ENCODE results near the gene BACE2.

The BACE2 gene

GRCh38 chr21:41283211-41283818 is 115.4 kb downstream of the BACE2 start:
- no peaks in the 10 kb centered on the region for H3K9me3 ChIP-seq
- no peaks in the 10 kb centered on the region for H3K4me1 ChIP-seq (ENCODE audit: control insufficient read depth in 1 of 2, insufficient read depth in 1 of 2, low read depth in 1 of 2, low read length in 1 of 2)
- TF ChIP-seq, protein P1, sequence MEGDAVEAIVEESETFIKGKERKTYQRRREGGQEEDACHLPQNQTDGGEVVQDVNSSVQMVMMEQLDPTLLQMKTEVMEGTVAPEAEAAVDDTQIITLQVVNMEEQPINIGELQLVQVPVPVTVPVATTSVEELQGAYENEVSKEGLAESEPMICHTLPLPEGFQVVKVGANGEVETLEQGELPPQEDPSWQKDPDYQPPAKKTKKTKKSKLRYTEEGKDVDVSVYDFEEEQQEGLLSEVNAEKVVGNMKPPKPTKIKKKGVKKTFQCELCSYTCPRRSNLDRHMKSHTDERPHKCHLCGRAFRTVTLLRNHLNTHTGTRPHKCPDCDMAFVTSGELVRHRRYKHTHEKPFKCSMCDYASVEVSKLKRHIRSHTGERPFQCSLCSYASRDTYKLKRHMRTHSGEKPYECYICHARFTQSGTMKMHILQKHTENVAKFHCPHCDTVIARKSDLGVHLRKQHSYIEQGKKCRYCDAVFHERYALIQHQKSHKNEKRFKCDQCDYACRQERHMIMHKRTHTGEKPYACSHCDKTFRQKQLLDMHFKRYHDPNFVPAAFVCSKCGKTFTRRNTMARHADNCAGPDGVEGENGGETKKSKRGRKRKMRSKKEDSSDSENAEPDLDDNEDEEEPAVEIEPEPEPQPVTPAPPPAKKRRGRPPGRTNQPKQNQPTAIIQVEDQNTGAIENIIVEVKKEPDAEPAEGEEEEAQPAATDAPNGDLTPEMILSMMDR (IDR thresholded peaks at IDR 0.05) = peak; percentile 86
- H3K36me3 ChIP-seq = no peaks in the 10 kb centered on the region
- H3K27me3 ChIP-seq = peaks cover 36% of the 10 kb centered on the region
- no peak overlapping the region for H3K4me3 ChIP-seq (ENCODE audit: low read depth in 1 of 2, low read length in 1 of 2)
- H3K27ac ChIP-seq = no peak overlapping the region

- peaks cover 63% of the 10 kb centered on the region for H3K27me3 ChIP-seq
- H3K4me1 ChIP-seq (ENCODE audit: control insufficient read depth in 1 of 2, insufficient read depth in 1 of 2, low read depth in 1 of 2, low read length in 1 of 2) = no peaks in the 10 kb centered on the region
Measured at GRCh38 chr21:41289431-41289830, 121.5 kb downstream of the BACE2 start.

GRCh38 chr21:41290106-41290799 is 122.3 kb downstream of the BACE2 start:
- Histone ChIP-seq H3K27ac (no peak overlapping the region), H3K27me3 (peaks cover 70% of the 10 kb centered on the region), H3K9me3 (no peaks in the 10 kb centered on the region), H3K4me1 (ENCODE audit: control insufficient read depth in 1 of 2, insufficient read depth in 1 of 2, low read depth in 1 of 2, low read length in 1 of 2) (no peaks in the 10 kb centered on the region), H3K4me3 (ENCODE audit: low read depth in 1 of 2, low read length in 1 of 2) (no peak overlapping the region), H3K36me3 (no peaks in the 10 kb centered on the region)
- TF ChIP-seq, protein P1 (IDR thresholded peaks at IDR 0.05) = no peak

More at GRCh38 chr21:41289431-41289830, 121.5 kb downstream of the BACE2 start:
- no peaks in the 10 kb centered on the region for H3K36me3 ChIP-seq
- no peaks in the 10 kb centered on the region for H3K9me3 ChIP-seq
- H3K27ac ChIP-seq = no peak overlapping the region
- TF ChIP-seq, protein P1 (IDR thresholded peaks at IDR 0.05) = no peak
- H3K4me3 ChIP-seq (ENCODE audit: low read depth in 1 of 2, low read length in 1 of 2) = no peak overlapping the region

DNA sequence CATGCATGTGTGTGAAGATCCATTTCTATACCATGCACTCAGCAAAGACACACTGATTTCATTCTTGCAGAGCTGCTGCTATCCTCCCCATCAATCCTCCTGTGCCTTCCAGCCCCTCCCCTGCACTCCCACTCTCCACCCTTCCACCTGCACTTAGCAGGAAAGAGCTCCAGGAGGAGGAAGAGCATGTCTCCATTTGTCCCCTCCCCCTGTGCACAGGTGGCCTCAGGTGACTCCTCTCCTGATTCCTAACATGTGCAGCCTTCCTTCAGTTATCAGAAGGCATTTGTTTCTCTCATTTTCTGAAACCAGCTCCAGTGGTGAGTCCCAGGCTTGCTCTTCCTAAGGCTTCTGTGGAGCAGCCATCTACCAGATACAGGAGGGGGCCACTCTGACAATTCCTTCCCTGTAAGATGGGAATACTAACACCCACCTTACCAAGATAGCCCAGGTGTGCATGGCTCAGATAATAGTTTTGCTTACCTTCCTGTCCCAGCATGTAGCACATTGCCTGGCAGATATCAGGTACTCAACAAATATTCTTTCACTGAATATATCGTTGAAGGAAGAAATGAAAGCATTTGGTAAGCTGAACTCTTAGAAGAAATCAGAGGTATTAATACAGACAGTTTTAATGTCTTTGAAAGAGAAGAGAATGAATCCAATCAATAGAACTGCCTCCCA is 126.7 kb downstream of the BACE2 start:
- H3K4me1 ChIP-seq (ENCODE audit: control insufficient read depth in 1 of 2, insufficient read depth in 1 of 2, low read depth in 1 of 2, low read length in 1 of 2) = no peaks in the 10 kb centered on the region
- H3K27me3 ChIP-seq = peaks cover 54% of the 10 kb centered on the region
- H3K9me3 ChIP-seq = no peaks in the 10 kb centered on the region
- H3K27ac ChIP-seq = no peak overlapping the region
- TF ChIP-seq, protein P1 (IDR thresholded peaks at IDR 0.05) = no peak
- no peaks in the 10 kb centered on the region for H3K36me3 ChIP-seq
- H3K4me3 ChIP-seq (ENCODE audit: low read depth in 1 of 2, low read length in 1 of 2) = no peak overlapping the region

- Histone ChIP-seq H3K27me3 (peaks cover 43% of the 10 kb centered on the region), H3K36me3 (no peaks in the 10 kb centered on the region), H3K27ac (no peak overlapping the region), H3K4me1 (ENCODE audit: control insufficient read depth in 1 of 2, insufficient read depth in 1 of 2, low read depth in 1 of 2, low read length in 1 of 2) (no peaks in the 10 kb centered on the region), H3K4me3 (ENCODE audit: low read depth in 1 of 2, low read length in 1 of 2) (no peak overlapping the region), H3K9me3 (no peaks in the 10 kb centered on the region)
- TF ChIP-seq, protein P1 (IDR thresholded peaks at IDR 0.05) = no peak
Measured at GRCh38 chr21:41295721-41296254, 127.8 kb downstream of the BACE2 start.
